Neural crest cell (in vitro differentiated cells): ENCODE data around the gene ITPR3. TPM values are rescaled to one million over a fixed set of nuclear protein-coding genes. Genes with fewer than 3 reads are reported as not detected.

Experiments used
- DNase-seq: peaks from one replicate; pipeline ENCODE4 v3.0.0; 2021; ENCODE audit warnings: low read depth, mixed read lengths, low spot score
- H3K27ac Mint-ChIP-seq: one replicate; pipeline ENCODE4 v1.8.0; 2021; ENCODE audit warnings: mild to moderate bottlenecking, mixed read lengths; ENCODE audit not compliant: unreplicated experiment
- H3K27me3 Mint-ChIP-seq: 2 replicates; pipeline ENCODE4 v1.8.0; 2021; ENCODE audit warnings: low read depth, mild to moderate bottlenecking, mixed read lengths
- H3K36me3 Mint-ChIP-seq: 2 replicates; pipeline ENCODE4 v1.8.0; 2021; ENCODE audit warnings: low read depth, mild to moderate bottlenecking, mixed read lengths
- H3K4me1 Mint-ChIP-seq: 2 replicates; pipeline ENCODE4 v1.8.0; 2021; ENCODE audit warnings: mixed read lengths
- H3K4me3 Mint-ChIP-seq: one replicate; pipeline ENCODE4 v1.8.0; 2021; ENCODE audit warnings: mild to moderate bottlenecking, mixed read lengths
- H3K9me3 Mint-ChIP-seq: 2 replicates; pipeline ENCODE4 v1.8.0; 2021; ENCODE audit warnings: mixed read lengths
- CTCF ChIP-seq: fragments of 200-600 bp; sonication (generic); conservative IDR thresholded peaks from 2 replicates; pipeline ENCODE4 v1.5.0; 2021; ENCODE audit warnings: antibody characterized with exemption, mild to moderate bottlenecking
- total RNA-seq: library from RNA; stranded (reverse); gene quantifications from 2 replicates; pipeline ENCODE4 v1.2.1, GENCODE V29; 2021

ITPR3 gene
- total RNA-seq, 1 donor from 2014 or later, result 16.0 TPM

GRCh38 chr6:33671744-33672072 lies 50.6 kb downstream of the ITPR3 start:
- DNase-seq, result no peak
- Mint-ChIP-seq H3K4me3 (no peak overlapping the region), H3K9me3 (no peaks in the 10 kb centered on the region), H3K36me3 (no peaks in the 10 kb centered on the region), H3K27me3 (no peaks in the 10 kb centered on the region), H3K27ac (no peak overlapping the region), H3K4me1 (peaks cover 3% of the 10 kb centered on the region)
- TF ChIP-seq CTCF, result no peak

GRCh38 chr6:33672808-33673207 lies 51.7 kb downstream of the ITPR3 start:
- no peak overlapping the region for H3K4me3 Mint-ChIP-seq
- H3K9me3 Mint-ChIP-seq, result no peaks in the 10 kb centered on the region
- H3K27ac Mint-ChIP-seq, result peak overlapping the region; percentile 57
- peak; percentile 41 for DNase-seq
- H3K36me3 Mint-ChIP-seq, result no peaks in the 10 kb centered on the region
- no peak for TF ChIP-seq CTCF
- H3K4me1 Mint-ChIP-seq, result peaks cover 6% of the 10 kb centered on the region
- no peaks in the 10 kb centered on the region for H3K27me3 Mint-ChIP-seq

- H3K27me3 Mint-ChIP-seq, result no peaks in the 10 kb centered on the region
- no peak overlapping the region for H3K4me3 Mint-ChIP-seq
- no peak for DNase-seq
- no peak overlapping the region for H3K27ac Mint-ChIP-seq
- H3K4me1 Mint-ChIP-seq, result peaks cover 7% of the 10 kb centered on the region
- no peaks in the 10 kb centered on the region for H3K36me3 Mint-ChIP-seq
- no peaks in the 10 kb centered on the region for H3K9me3 Mint-ChIP-seq
- no peak for TF ChIP-seq CTCF
These were observed 52.7 kb downstream of the ITPR3 start for GRCh38 chr6:33673851-33674250.

- no peaks in the 10 kb centered on the region for H3K9me3 Mint-ChIP-seq
- no peak overlapping the region for H3K27ac Mint-ChIP-seq
- DNase-seq, result no peak
- peaks cover 7% of the 10 kb centered on the region for H3K4me1 Mint-ChIP-seq
- TF ChIP-seq CTCF, result no peak
- H3K36me3 Mint-ChIP-seq, result peaks cover 3% of the 10 kb centered on the region
- H3K27me3 Mint-ChIP-seq, result no peaks in the 10 kb centered on the region
- no peak overlapping the region for H3K4me3 Mint-ChIP-seq
These were observed 54.8 kb downstream of the ITPR3 start for GRCh38 chr6:33675968-33676367.

GRCh38 chr6:33676416-33677142 lies 55.5 kb downstream of the ITPR3 start:
- no peak for DNase-seq
- Mint-ChIP-seq H3K27ac (peak overlapping the region; percentile 57), H3K4me1 (peaks cover 7% of the 10 kb centered on the region), H3K27me3 (no peaks in the 10 kb centered on the region), H3K4me3 (no peak overlapping the region), H3K36me3 (peaks cover 3% of the 10 kb centered on the region), H3K9me3 (no peaks in the 10 kb centered on the region)
- TF ChIP-seq CTCF, result no peak
